HepG2 (cell line): ENCODE measurements around the gene OTOP2.

Experiments used
- CHD4 ChIP-seq: fragments of 200-600 bp; sonication (generic); IDR thresholded peaks from 2 replicates; pipeline ENCODE4 v1.7.0; 2017; ENCODE audit warnings: mild to moderate bottlenecking, low read length, borderline replicate concordance
- DNMT3B ChIP-seq: conservative IDR thresholded peaks from 2 replicates; pipeline ENCODE4 v1.6.1; 2016; ENCODE audit warnings: missing biosample characterization, control low read depth
- JUN ChIP-seq: sonication (generic); formaldehyde crosslinking; IDR thresholded peaks from 2 replicates; pipeline ENCODE4 v1.4.0; 2020; ENCODE audit warnings: mild to moderate bottlenecking, missing genetic modification reagents
- NR2C2 ChIP-seq: sonication (generic); formaldehyde crosslinking; IDR thresholded peaks from 2 replicates; pipeline ENCODE4 v1.4.0; 2020; ENCODE audit warnings: missing genetic modification reagents, mild to moderate bottlenecking, moderate library complexity, borderline replicate concordance
- POLR2AphosphoS5 ChIP-seq: IDR thresholded peaks from 2 replicates; pipeline ENCODE4 v1.6.1; 2012; ENCODE audit warnings: low read depth, low read length
- RNF2 ChIP-seq: fragments of 450-650 bp; conservative IDR thresholded peaks from 2 replicates; pipeline ENCODE4 v1.6.1; 2016; ENCODE audit warnings: low read depth
- TAF1 ChIP-seq: sonication (generic); formaldehyde crosslinking; IDR thresholded peaks from 2 replicates; pipeline ENCODE4 v1.4.0; 2020; ENCODE audit warnings: missing genetic modification reagents
- TCF12 ChIP-seq, 2 experiments: fragments of 450-650 bp in 1 of 2; sonication (generic) in 1 of 2; formaldehyde crosslinking in 1 of 2; IDR thresholded peaks; 2 replicates each; pipeline versions ENCODE4 v1.6.1 to v1.8.0; 2017 to 2022; ENCODE audit warnings: antibody characterized with exemption in 1 of 2, mild to moderate bottlenecking in 1 of 2, missing genetic modification reagents in 1 of 2, moderate library complexity in 1 of 2
- ZBTB7A ChIP-seq: sonication (generic); formaldehyde crosslinking; IDR thresholded peaks from 2 replicates; pipeline ENCODE4 v1.8.0; 2022; ENCODE audit warnings: mild to moderate bottlenecking, missing genetic modification reagents
- ZNF629 ChIP-seq: sonication (generic); formaldehyde crosslinking; conservative IDR thresholded peaks from 2 replicates; pipeline ENCODE4 v1.5.0; 2020; ENCODE audit warnings: missing genetic modification reagents
- TF ChIP-seq, protein P1 (sequence below): sonication (generic); formaldehyde crosslinking; IDR thresholded peaks from 2 replicates; pipeline ENCODE4 v1.5.0; 2020; ENCODE audit warnings: mild to moderate bottlenecking, missing genetic modification reagents, moderate library complexity
- TF ChIP-seq, protein P2 (sequence below): IDR thresholded peaks from 2 replicates; pipeline ENCODE4 v1.6.1; 2016; ENCODE audit warnings: low read depth, control low read depth
- TF ChIP-seq, protein P3 (sequence below): sonication (generic); formaldehyde crosslinking; IDR thresholded peaks from 2 replicates; pipeline ENCODE4 v1.5.1; 2020; ENCODE audit warnings: mild to moderate bottlenecking, missing genetic modification reagents, borderline replicate concordance

DNA sequence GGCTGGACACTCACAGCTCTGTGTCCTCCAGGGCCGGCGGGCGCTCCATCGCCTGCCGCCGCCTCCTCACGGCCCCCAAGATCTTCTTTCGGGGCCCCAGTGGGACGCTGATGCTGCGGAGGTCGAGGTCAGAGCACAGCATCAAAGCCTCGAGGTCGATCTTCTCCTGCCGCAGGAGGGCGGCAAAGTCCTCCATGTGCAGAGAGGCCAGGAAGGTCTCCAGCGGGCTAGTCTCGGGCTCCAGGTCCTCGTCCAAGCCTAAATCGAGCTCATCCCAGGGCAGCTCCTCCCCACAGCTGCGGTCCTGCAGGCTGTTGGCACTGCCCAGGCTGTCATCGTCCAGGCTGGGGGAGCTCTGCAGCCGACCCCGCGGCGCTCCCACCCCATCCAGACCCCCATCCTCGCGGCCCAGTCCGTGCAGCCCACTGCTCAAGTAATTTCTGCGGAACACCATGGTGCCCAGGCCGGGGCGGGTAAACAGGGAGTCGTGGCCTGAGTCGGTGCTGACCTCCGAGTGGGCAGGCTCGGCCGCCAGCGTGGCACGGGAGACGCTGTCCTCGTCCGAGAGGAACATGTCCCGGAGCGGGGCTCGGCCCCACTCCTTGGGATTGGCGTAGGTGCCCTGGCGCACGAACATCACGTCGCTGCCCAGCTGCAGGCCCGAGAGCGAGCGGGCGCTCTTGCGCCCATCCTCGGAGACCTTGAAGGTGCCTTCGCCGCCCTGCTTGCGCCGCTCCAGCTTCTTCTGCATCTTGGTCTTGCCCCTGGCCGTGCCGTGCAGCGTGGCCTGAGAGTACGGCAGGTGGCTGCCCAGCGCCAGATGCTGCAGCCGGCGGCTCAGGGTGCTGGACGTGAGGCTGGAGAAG lies 4.4 kb upstream of the OTOP2 start:
- TF ChIP-seq TAF1 (CRISPR knock-in tag) (no peak), JUN (CRISPR knock-in tag) (no peak), RNF2 (no peak), NR2C2 (no peak), DNMT3B (CRISPR knock-in tag) (no peak), CHD4 (no peak), POLR2AphosphoS5 (no peak), ZBTB7A (no peak), TCF12 (IDR thresholded peaks at IDR 0.05) (no peak), TCF12 (CRISPR knock-in tag; IDR thresholded peaks at IDR 0.05) (no peak), ZNF629 (no peak)
- TF ChIP-seq, protein P1, sequence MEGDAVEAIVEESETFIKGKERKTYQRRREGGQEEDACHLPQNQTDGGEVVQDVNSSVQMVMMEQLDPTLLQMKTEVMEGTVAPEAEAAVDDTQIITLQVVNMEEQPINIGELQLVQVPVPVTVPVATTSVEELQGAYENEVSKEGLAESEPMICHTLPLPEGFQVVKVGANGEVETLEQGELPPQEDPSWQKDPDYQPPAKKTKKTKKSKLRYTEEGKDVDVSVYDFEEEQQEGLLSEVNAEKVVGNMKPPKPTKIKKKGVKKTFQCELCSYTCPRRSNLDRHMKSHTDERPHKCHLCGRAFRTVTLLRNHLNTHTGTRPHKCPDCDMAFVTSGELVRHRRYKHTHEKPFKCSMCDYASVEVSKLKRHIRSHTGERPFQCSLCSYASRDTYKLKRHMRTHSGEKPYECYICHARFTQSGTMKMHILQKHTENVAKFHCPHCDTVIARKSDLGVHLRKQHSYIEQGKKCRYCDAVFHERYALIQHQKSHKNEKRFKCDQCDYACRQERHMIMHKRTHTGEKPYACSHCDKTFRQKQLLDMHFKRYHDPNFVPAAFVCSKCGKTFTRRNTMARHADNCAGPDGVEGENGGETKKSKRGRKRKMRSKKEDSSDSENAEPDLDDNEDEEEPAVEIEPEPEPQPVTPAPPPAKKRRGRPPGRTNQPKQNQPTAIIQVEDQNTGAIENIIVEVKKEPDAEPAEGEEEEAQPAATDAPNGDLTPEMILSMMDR (CRISPR knock-in tag): peak; percentile 91
- TF ChIP-seq, protein P2, sequence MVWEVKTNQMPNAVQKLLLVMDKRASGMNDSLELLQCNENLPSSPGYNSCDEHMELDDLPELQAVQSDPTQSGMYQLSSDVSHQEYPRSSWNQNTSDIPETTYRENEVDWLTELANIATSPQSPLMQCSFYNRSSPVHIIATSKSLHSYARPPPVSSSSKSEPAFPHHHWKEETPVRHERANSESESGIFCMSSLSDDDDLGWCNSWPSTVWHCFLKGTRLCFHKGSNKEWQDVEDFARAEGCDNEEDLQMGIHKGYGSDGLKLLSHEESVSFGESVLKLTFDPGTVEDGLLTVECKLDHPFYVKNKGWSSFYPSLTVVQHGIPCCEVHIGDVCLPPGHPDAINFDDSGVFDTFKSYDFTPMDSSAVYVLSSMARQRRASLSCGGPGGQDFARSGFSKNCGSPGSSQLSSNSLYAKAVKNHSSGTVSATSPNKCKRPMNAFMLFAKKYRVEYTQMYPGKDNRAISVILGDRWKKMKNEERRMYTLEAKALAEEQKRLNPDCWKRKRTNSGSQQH (CRISPR knock-in tag): 0 out of 2 replicates have a peak, but pooled peaks have one; percentile 39
- TF ChIP-seq, protein P3, sequence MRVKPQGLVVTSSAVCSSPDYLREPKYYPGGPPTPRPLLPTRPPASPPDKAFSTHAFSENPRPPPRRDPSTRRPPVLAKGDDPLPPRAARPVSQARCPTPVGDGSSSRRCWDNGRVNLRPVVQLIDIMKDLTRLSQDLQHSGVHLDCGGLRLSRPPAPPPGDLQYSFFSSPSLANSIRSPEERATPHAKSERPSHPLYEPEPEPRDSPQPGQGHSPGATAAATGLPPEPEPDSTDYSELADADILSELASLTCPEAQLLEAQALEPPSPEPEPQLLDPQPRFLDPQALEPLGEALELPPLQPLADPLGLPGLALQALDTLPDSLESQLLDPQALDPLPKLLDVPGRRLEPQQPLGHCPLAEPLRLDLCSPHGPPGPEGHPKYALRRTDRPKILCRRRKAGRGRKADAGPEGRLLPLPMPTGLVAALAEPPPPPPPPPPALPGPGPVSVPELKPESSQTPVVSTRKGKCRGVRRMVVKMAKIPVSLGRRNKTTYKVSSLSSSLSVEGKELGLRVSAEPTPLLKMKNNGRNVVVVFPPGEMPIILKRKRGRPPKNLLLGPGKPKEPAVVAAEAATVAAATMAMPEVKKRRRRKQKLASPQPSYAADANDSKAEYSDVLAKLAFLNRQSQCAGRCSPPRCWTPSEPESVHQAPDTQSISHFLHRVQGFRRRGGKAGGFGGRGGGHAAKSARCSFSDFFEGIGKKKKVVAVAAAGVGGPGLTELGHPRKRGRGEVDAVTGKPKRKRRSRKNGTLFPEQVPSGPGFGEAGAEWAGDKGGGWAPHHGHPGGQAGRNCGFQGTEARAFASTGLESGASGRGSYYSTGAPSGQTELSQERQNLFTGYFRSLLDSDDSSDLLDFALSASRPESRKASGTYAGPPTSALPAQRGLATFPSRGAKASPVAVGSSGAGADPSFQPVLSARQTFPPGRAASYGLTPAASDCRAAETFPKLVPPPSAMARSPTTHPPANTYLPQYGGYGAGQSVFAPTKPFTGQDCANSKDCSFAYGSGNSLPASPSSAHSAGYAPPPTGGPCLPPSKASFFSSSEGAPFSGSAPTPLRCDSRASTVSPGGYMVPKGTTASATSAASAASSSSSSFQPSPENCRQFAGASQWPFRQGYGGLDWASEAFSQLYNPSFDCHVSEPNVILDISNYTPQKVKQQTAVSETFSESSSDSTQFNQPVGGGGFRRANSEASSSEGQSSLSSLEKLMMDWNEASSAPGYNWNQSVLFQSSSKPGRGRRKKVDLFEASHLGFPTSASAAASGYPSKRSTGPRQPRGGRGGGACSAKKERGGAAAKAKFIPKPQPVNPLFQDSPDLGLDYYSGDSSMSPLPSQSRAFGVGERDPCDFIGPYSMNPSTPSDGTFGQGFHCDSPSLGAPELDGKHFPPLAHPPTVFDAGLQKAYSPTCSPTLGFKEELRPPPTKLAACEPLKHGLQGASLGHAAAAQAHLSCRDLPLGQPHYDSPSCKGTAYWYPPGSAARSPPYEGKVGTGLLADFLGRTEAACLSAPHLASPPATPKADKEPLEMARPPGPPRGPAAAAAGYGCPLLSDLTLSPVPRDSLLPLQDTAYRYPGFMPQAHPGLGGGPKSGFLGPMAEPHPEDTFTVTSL: no peak
